Immature natural killer cell (primary cell): ENCODE measurements around the gene NUBP1. TPM values are rescaled to one million over a fixed set of nuclear protein-coding genes. Genes with fewer than 3 reads are reported as not detected.

Experiments used
- polyA plus RNA-seq, 3 donors: library from polyadenylated mRNA; unstranded; fragments of 300-500 nt; fragmentation: Illumina TruSeq; gene quantifications; one replicate each; pipeline ENCODE4 v1.2.3, GENCODE V29; 2021

NUBP1 gene
- polyA plus RNA-seq, 3 donors from 2014 or later = 19.7 to 29.4 (median 21.0) TPM

Other genes starting within 250 kb of the NUBP1 start
- not detected for gene EMP2, start 163.2 kb upstream of the NUBP1 start, polyA plus RNA-seq
- gene TEKT5, start 48.9 kb upstream of the NUBP1 start, polyA plus RNA-seq = not detected
- gene TVP23A, start 75.0 kb downstream of the NUBP1 start, polyA plus RNA-seq = under 1 TPM; 0.09 to 0.46 (median 0.14) TPM
- 1 to 10 TPM in 2 of 3 donors, under 1 TPM in 1; 0.25 to 2.4 (median 1.7) TPM for gene CIITA, start 133.4 kb downstream of the NUBP1 start, polyA plus RNA-seq
- 10 to 100 TPM; 35.2 to 49.8 (median 45.9) TPM for gene DEXI, start 198.6 kb downstream of the NUBP1 start, polyA plus RNA-seq
- 10 to 100 TPM in 1 of 3 donors, 1 to 10 TPM in 2; 5.6 to 19.9 (median 5.6) TPM for gene CLEC16A, start 200.7 kb downstream of the NUBP1 start, polyA plus RNA-seq